WTC11 (cell line): Measurements from ENCODE around the gene BAIAP2.

ENCODE experiments used
- CBFB ChIP-seq: sonication (generic); formaldehyde crosslinking; IDR thresholded peaks from 2 replicates; pipeline ENCODE4 v1.8.1; 2022; ENCODE audit warnings: mild to moderate bottlenecking, low read depth, missing genetic modification reagents
- GABPB1 ChIP-seq: sonication (generic); formaldehyde crosslinking; IDR thresholded peaks from 2 replicates; pipeline ENCODE4 v1.8.1; 2023; ENCODE audit warnings: mild to moderate bottlenecking, missing genetic modification reagents
- IRF2 ChIP-seq: sonication (generic); formaldehyde crosslinking; IDR thresholded peaks from 2 replicates; pipeline ENCODE4 v1.8.0; 2022; ENCODE audit warnings: low read depth, missing genetic modification reagents, borderline replicate concordance
- NFE2L1 ChIP-seq: sonication (generic); formaldehyde crosslinking; IDR thresholded peaks from 2 replicates; pipeline ENCODE4 v1.8.1; 2023; ENCODE audit warnings: missing genetic modification reagents
- ZNF416 ChIP-seq: fragments of 250-450 bp; sonication (Bioruptor Pico); IDR thresholded peaks from 2 replicates; pipeline ENCODE4 v1.9.0; 2021; ENCODE audit warnings: mild to moderate bottlenecking, inconsistent platforms
- TF ChIP-seq, protein P1 (sequence below): fragments of 200-600 bp; IDR thresholded peaks from 2 replicates; pipeline ENCODE4 v1.8.0; 2022; ENCODE audit warnings: antibody characterized with exemption
- TF ChIP-seq, protein P2 (sequence below): sonication (generic); formaldehyde crosslinking; IDR thresholded peaks from 2 replicates; pipeline ENCODE4 v1.8.1; 2022; ENCODE audit warnings: low read depth, mild to moderate bottlenecking, moderate library complexity, missing genetic modification reagents, borderline replicate concordance
- TF ChIP-seq, protein P3 (sequence below): sonication (generic); formaldehyde crosslinking; IDR thresholded peaks from 2 replicates; pipeline ENCODE4 v1.8.0; 2022; ENCODE audit warnings: mild to moderate bottlenecking, missing genetic modification reagents
- TF ChIP-seq, protein P4 (sequence below): fragments of 250-450 bp; sonication (Bioruptor Pico); IDR thresholded peaks from 2 replicates; pipeline ENCODE4 v1.9.0; 2021; ENCODE audit warnings: mild to moderate bottlenecking

DNA sequence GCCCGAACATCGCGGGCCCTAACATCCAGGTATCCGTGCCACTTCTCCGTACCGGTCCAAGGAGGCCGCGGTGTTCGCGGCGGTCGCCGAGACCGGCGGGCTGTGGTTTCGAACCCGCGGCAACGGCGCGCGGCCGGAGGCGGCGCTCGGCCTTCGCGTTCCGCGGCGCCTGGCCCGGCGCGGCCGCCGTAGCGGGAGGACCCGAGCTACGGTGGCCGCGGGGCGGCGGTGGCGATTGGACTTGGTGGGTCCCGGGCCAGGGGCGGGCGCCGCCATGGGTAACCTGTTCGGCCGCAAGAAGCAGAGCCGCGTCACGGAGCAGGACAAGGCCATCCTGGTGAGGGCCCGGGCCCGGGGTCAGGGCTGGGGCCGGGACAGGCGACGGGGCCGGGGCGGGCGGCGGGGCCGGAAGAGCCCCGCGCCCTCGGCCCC lies 43.3 kb upstream of the BAIAP2 start, which contains the start of gene CHMP6:
- TF ChIP-seq, protein P1, sequence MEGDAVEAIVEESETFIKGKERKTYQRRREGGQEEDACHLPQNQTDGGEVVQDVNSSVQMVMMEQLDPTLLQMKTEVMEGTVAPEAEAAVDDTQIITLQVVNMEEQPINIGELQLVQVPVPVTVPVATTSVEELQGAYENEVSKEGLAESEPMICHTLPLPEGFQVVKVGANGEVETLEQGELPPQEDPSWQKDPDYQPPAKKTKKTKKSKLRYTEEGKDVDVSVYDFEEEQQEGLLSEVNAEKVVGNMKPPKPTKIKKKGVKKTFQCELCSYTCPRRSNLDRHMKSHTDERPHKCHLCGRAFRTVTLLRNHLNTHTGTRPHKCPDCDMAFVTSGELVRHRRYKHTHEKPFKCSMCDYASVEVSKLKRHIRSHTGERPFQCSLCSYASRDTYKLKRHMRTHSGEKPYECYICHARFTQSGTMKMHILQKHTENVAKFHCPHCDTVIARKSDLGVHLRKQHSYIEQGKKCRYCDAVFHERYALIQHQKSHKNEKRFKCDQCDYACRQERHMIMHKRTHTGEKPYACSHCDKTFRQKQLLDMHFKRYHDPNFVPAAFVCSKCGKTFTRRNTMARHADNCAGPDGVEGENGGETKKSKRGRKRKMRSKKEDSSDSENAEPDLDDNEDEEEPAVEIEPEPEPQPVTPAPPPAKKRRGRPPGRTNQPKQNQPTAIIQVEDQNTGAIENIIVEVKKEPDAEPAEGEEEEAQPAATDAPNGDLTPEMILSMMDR = no peak
- TF ChIP-seq GABPB1 (CRISPR knock-in tag) = no peak
- TF ChIP-seq, protein P2, sequence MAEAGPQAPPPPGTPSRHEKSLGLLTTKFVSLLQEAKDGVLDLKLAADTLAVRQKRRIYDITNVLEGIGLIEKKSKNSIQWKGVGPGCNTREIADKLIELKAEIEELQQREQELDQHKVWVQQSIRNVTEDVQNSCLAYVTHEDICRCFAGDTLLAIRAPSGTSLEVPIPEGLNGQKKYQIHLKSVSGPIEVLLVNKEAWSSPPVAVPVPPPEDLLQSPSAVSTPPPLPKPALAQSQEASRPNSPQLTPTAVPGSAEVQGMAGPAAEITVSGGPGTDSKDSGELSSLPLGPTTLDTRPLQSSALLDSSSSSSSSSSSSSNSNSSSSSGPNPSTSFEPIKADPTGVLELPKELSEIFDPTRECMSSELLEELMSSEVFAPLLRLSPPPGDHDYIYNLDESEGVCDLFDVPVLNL (CRISPR knock-in tag) = no peak
- TF ChIP-seq, protein P3, sequence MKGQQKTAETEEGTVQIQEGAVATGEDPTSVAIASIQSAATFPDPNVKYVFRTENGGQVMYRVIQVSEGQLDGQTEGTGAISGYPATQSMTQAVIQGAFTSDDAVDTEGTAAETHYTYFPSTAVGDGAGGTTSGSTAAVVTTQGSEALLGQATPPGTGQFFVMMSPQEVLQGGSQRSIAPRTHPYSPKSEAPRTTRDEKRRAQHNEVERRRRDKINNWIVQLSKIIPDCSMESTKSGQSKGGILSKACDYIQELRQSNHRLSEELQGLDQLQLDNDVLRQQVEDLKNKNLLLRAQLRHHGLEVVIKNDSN (CRISPR knock-in tag) = no peak
- TF ChIP-seq, protein P4, sequence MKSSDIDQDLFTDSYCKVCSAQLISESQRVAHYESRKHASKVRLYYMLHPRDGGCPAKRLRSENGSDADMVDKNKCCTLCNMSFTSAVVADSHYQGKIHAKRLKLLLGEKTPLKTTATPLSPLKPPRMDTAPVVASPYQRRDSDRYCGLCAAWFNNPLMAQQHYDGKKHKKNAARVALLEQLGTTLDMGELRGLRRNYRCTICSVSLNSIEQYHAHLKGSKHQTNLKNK = no peak
- no peak for TF ChIP-seq ZNF416
- no peak for TF ChIP-seq IRF2 (CRISPR knock-in tag)
- no peak for TF ChIP-seq NFE2L1 (CRISPR knock-in tag)
- TF ChIP-seq CBFB (CRISPR knock-in tag) = no peak
